Cardiac ventricle fibroblast (primary cell): ENCODE measurements around the gene SSX2B. TPM values are rescaled to one million over a fixed set of nuclear protein-coding genes. Genes with fewer than 3 reads are reported as not detected.

Experiments
- total RNA-seq: library from RNA; depleted of rRNA; stranded (reverse); fragments of >200 nt; gene quantifications from 2 replicates; pipeline ENCODE4 v1.2.3, GENCODE V29; 2015

Gene SSX2B, protein sequence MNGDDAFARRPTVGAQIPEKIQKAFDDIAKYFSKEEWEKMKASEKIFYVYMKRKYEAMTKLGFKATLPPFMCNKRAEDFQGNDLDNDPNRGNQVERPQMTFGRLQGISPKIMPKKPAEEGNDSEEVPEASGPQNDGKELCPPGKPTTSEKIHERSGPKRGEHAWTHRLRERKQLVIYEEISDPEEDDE
- not detected in 2 replicates for total RNA-seq

DNA sequence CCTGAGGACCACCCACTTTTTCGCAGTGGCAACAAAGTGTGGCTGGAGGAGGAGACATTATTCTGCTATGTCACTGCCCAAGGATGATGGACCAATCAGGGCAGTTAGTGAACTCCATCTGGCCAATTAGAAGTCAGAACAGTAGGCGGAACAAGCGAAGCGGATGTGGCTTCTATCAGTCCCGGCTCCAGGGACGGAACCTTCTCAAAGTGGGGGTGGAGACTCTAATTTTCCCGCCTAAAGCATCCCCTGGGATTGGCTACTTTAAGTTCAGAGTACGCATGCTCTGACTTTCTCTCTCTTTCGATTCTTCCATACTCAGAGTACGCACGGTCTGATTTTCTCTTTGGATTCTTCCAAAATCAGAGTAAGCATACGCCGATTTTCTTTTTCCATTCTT, at the start of gene SSX2B:
Gene SSX2B, plus strand, starts transcription at position 301 of the 400 bp plus-strand sequence. CDS start 1,429 bp downstream, outside the sequence.

GRCh38 chrX:52707078-52707477, 44.0 kb upstream of the SSX2B start, which contains the start of gene SSX2:
SSX2 (minus strand) TSS chrX:52707178; CDS start chrX:52705749, 1,429 bp downstream.

DNA sequence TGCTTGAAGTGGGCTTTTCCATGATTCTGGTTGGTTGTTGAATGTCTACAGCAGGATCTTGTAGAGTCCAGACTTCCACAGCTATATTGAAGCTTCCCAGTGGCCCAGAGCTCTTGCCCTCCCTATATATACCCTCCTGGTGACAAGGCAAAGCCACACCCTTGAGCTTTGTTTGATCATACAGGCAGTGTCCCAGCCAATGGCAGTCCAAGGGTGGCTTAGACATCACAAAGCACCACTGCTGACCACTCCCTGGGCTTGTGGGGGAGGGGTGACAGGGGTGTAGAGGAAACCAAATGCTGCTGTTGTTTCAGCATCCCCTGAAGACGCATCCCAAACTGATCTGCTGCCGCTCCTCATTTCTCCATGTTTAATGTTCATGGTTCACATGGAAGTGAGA, 46.3 kb downstream of the SSX2B start, which contains the start of gene SPANXN5:
Gene SPANXN5, minus strand, starts transcription at position 101 of the 400 bp plus-strand sequence. Its CDS starts 79 bp downstream, at position 22.

Other genes with a start within 250 kb of the SSX2B start
- gene XAGE1B, start 234.2 kb upstream of the SSX2B start, total RNA-seq, result not detected in 2 replicates
- gene SSX7, start 96.4 kb upstream of the SSX2B start, total RNA-seq, result not detected in 2 replicates
- not detected in 2 replicates for gene SSX2, start 44.1 kb upstream of the SSX2B start, total RNA-seq
- not detected in 2 replicates for gene SPANXN5, start 46.2 kb downstream of the SSX2B start, total RNA-seq
- gene XAGE5, start 60.0 kb downstream of the SSX2B start, total RNA-seq, result not detected in 2 replicates
- gene XAGE3, start 116.8 kb downstream of the SSX2B start, total RNA-seq, result not detected in 2 replicates
- gene FAM156B, start 146.1 kb downstream of the SSX2B start, total RNA-seq, result 6.5 and 12.3 TPM in 2 replicates
- gene FAM156A, start 207.3 kb downstream of the SSX2B start, total RNA-seq, result 11.0 and 11.7 TPM in 2 replicates